Type B pancreatic cell (in vitro differentiated cells): ENCODE data around the gene FAM3C. TPM values are rescaled to one million over a fixed set of nuclear protein-coding genes. Genes with fewer than 3 reads are reported as not detected.
"Not testable (repeated sequence)": the region's sequence is repeated elsewhere in the genome, so short reads cannot be mapped to it uniquely, and the experiment has no call there.

ENCODE experiments used
- DNase-seq: peaks from one replicate; pipeline ENCODE4 v3.0.0; 2021; ENCODE audit warnings: mixed read lengths; ENCODE audit not compliant: unreplicated experiment; ENCODE audit errors: extremely low spot score
- H3K27ac Mint-ChIP-seq: 2 replicates; pipeline ENCODE4 v1.8.0; 2021; ENCODE audit warnings: mild to moderate bottlenecking, mixed read lengths
- H3K27me3 Mint-ChIP-seq: 2 replicates; pipeline ENCODE4 v1.8.0; 2021; ENCODE audit warnings: mixed read lengths
- H3K36me3 Mint-ChIP-seq: 2 replicates; pipeline ENCODE4 v1.8.0; 2021; ENCODE audit warnings: mixed read lengths
- H3K4me1 Mint-ChIP-seq: one replicate; pipeline ENCODE4 v1.8.0; 2021; ENCODE audit warnings: mixed read lengths; ENCODE audit not compliant: unreplicated experiment
- H3K4me3 Mint-ChIP-seq: 2 replicates; pipeline ENCODE4 v1.8.0; 2021; ENCODE audit warnings: mild to moderate bottlenecking, mixed read lengths
- H3K9me3 Mint-ChIP-seq: 2 replicates; pipeline ENCODE4 v1.8.0; 2021; ENCODE audit warnings: mixed read lengths
- total RNA-seq: library from RNA; stranded (reverse); gene quantifications from 2 replicates; pipeline ENCODE4 v1.2.1, GENCODE V29; 2021; ENCODE audit warnings: low replicate concordance
- TF ChIP-seq, protein P1 (sequence below): fragments of 200-600 bp; sonication (generic); conservative IDR thresholded peaks from 2 replicates; pipeline ENCODE4 v1.5.0; 2021; ENCODE audit warnings: antibody characterized with exemption, mild to moderate bottlenecking

The FAM3C gene
- total RNA-seq, 1 donor from 2014 or later = 73.9 TPM

DNA sequence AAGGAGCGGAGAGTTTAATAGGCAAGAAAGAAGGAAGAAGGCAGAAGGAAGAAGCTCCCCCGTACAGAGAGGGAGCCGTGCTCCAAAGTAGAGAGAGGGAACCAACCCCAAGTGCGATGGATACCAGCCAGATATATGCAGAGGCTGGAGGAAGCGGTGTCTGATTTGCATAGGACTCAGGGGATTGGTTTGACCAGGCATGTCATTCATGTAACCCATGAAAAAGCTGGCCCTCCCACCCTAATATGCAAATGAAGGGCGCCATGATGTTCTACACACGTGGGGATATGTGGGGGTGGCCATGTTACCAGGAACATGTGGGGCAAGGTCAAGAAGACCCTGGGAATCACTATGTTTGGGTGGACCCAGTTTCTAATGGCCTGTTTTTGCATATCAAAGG, 40.6 kb upstream of the FAM3C start:
- peaks cover 9% of the 10 kb centered on the region for H3K9me3 Mint-ChIP-seq
- peaks cover 4% of the 10 kb centered on the region for H3K36me3 Mint-ChIP-seq
- H3K27ac Mint-ChIP-seq = no peak overlapping the region
- H3K27me3 Mint-ChIP-seq = no peaks in the 10 kb centered on the region
- TF ChIP-seq, protein P1, sequence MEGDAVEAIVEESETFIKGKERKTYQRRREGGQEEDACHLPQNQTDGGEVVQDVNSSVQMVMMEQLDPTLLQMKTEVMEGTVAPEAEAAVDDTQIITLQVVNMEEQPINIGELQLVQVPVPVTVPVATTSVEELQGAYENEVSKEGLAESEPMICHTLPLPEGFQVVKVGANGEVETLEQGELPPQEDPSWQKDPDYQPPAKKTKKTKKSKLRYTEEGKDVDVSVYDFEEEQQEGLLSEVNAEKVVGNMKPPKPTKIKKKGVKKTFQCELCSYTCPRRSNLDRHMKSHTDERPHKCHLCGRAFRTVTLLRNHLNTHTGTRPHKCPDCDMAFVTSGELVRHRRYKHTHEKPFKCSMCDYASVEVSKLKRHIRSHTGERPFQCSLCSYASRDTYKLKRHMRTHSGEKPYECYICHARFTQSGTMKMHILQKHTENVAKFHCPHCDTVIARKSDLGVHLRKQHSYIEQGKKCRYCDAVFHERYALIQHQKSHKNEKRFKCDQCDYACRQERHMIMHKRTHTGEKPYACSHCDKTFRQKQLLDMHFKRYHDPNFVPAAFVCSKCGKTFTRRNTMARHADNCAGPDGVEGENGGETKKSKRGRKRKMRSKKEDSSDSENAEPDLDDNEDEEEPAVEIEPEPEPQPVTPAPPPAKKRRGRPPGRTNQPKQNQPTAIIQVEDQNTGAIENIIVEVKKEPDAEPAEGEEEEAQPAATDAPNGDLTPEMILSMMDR = no peak
- H3K4me1 Mint-ChIP-seq = peaks cover 12% of the 10 kb centered on the region
- no peak for DNase-seq
- H3K4me3 Mint-ChIP-seq = no peak overlapping the region

DNA sequence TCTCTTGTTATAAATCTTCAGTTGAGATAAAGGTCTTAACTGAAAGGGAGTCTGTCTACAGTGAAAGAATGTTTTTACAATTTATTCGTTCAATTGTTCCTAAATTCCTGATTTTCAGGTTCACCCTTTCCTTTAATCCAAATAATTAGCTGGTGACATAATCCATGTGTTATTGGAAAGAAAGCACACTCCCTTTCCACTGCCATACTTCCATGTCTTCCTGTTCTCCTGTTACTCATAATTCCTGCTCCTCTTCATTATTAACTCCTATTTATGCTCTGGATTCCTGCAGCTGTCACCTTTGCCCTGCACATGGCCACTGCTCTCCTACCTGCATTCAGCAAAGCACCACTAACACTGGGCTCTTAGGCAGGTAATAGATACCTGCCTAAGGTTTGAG, 40.0 kb upstream of the FAM3C start:
- Mint-ChIP-seq H3K27ac (no peak overlapping the region), H3K9me3 (peaks cover 9% of the 10 kb centered on the region), H3K27me3 (no peaks in the 10 kb centered on the region), H3K36me3 (peaks cover 4% of the 10 kb centered on the region), H3K4me1 (peaks cover 12% of the 10 kb centered on the region), H3K4me3 (no peak overlapping the region)
- DNase-seq = no peak
- TF ChIP-seq, protein P1 = no peak

DNA sequence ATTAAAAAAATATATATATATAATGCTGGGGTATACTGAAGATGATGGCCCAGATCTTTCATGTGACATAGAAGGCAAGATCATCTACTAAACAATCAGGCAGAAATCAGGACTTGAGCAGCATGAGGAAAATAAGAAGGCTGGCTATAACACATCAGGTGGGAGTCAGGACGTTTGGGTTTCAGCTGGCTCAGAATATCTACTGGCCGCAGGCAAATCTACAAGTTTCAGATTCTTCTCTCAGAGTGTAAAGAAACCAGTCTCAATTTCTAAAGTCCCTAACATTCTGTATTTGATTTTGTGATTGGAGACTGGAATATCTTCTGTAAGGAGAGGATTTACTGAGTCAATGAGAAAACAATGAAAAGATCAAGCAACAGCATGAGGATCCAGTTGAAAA, 37.7 kb upstream of the FAM3C start:
- no peak for DNase-seq
- TF ChIP-seq, protein P1 = no peak
- H3K27me3 Mint-ChIP-seq = no peaks in the 10 kb centered on the region
- no peak overlapping the region for H3K27ac Mint-ChIP-seq
- peaks cover 11% of the 10 kb centered on the region for H3K4me1 Mint-ChIP-seq
- H3K4me3 Mint-ChIP-seq = no peak overlapping the region
- peaks cover 4% of the 10 kb centered on the region for H3K36me3 Mint-ChIP-seq
- H3K9me3 Mint-ChIP-seq = peaks cover 9% of the 10 kb centered on the region

DNA sequence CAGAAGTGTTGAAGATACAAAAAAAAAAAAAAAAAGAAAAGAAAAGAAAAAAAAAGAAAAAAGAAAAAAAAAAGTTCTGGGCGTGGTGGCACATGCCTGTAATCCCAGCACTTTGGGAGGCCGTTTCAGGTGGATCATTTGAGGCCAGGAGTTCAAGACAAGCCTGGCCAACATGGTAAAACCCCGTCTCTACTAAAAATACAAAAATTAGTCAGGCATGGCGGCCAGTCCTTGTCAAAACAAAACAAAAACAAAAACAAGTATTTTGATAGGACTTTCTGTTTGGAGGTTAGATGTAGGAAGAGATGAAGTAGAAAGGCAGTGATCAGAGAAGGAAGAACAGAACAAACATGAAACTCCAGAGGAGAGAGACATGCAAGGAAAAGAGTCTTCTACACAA, 36.4 kb upstream of the FAM3C start:
- not testable (repeated sequence) for H3K9me3 Mint-ChIP-seq, H3K4me1 Mint-ChIP-seq, H3K27me3 Mint-ChIP-seq, H3K4me3 Mint-ChIP-seq, DNase-seq, H3K27ac Mint-ChIP-seq, H3K36me3 Mint-ChIP-seq

DNA sequence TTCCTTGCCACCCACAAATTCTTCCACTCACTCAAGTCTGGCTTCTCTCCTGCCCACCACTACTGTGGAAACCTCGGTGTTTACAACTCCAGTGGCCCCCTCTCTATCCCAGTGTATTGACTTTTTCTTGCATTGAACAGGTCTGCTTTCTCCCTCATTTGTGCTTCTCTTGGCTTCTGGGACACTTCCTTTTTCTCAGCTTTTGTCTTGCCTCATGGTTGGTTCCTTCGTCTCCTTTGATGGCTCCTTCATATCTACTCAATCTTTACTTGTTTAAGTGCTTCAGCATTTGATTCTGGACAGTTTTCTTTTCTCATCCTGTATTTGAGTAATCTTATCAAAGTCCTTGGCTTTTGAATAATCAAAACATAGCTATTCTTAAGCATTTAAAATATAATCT, 35.9 kb upstream of the FAM3C start:
- Mint-ChIP-seq H3K27me3 (no peaks in the 10 kb centered on the region), H3K9me3 (peaks cover 5% of the 10 kb centered on the region), H3K4me1 (peaks cover 3% of the 10 kb centered on the region), H3K4me3 (no peak overlapping the region), H3K36me3 (no peaks in the 10 kb centered on the region), H3K27ac (no peak overlapping the region)
- TF ChIP-seq, protein P1 = no peak
- DNase-seq = no peak

DNA sequence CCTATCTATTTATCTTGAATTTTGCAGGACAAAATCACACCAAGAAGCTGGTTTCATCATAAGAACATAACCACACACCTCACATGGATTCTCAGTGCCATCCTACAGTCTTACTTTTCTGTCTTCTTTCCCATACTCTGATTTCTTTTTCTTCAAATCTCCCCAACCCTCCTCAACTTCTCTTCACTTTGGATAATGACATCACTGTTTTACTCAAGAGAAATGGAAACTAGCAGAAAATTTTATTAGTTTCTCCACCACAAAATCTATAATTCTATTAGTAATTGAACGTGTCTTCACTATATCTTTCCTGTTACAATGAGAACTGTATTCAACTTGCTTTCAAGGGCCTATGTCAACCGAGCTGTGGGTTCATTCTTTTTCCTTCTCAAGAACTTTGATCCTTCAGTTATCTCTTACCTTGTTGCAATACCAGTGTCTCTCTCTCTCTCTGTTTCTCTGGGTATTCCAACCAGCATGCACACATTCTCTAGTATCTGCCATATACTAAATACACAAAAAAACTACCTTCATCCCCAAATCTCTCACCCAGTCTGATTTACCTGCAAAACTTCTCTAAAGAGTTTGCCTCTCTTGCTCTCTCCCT, 35.4 kb upstream of the FAM3C start:
- DNase-seq = no peak
- H3K9me3 Mint-ChIP-seq = peaks cover 5% of the 10 kb centered on the region
- no peak overlapping the region for H3K4me3 Mint-ChIP-seq
- H3K27ac Mint-ChIP-seq = no peak overlapping the region
- H3K4me1 Mint-ChIP-seq = peaks cover 3% of the 10 kb centered on the region
- no peaks in the 10 kb centered on the region for H3K36me3 Mint-ChIP-seq
- TF ChIP-seq, protein P1 = no peak
- H3K27me3 Mint-ChIP-seq = no peaks in the 10 kb centered on the region
